Daoy (cell line): ENCODE results near the gene CAPN15. TPM values are rescaled to one million over a fixed set of nuclear protein-coding genes. Genes with fewer than 3 reads are reported as not detected.

Source experiments
- DNase-seq: peaks from one replicate; pipeline ENCODE4 v3.0.0-alpha.2; 2015; ENCODE audit warnings: low read depth
- total RNA-seq: library from RNA; depleted of rRNA; stranded (reverse); fragments of >200 nt; shearing (Covaris generic); gene quantifications from 2 replicates; pipeline ENCODE4 v1.2.3, GENCODE V29; 2014

The CAPN15 gene
- total RNA-seq, 1 experiment from 2014 or later, result 23.4 TPM

- DNase-seq, result no peak
Measured at GRCh38 chr16:577796-578195, 50.3 kb downstream of the CAPN15 start.

- no peak for DNase-seq
Measured at GRCh38 chr16:578232-578869, 50.8 kb downstream of the CAPN15 start.

GRCh38 chr16:578870-579405 lies 51.4 kb downstream of the CAPN15 start:
- peak; percentile 78 for DNase-seq

- no peak for DNase-seq
Measured at GRCh38 chr16:580141-580945, 52.8 kb downstream of the CAPN15 start.

GRCh38 chr16:580946-581498 lies 53.5 kb downstream of the CAPN15 start:
- DNase-seq, result no peak

- no peak for DNase-seq
Measured at GRCh38 chr16:582218-582613, 54.7 kb downstream of the CAPN15 start.

GRCh38 chr16:582614-583331 lies 55.3 kb downstream of the CAPN15 start:
- no peak for DNase-seq

- no peak for DNase-seq
Measured at GRCh38 chr16:583470-583814, 55.9 kb downstream of the CAPN15 start.

- no peak for DNase-seq
Measured at GRCh38 chr16:583815-584591, 56.5 kb downstream of the CAPN15 start.

GRCh38 chr16:585351-585750 lies 57.8 kb downstream of the CAPN15 start:
- no peak for DNase-seq

- peak; percentile 70 for DNase-seq
Measured at GRCh38 chr16:586047-586644, 58.6 kb downstream of the CAPN15 start.

GRCh38 chr16:586645-587590 lies 59.4 kb downstream of the CAPN15 start:
- peak; percentile 44 for DNase-seq

- DNase-seq, result peak; percentile 50
Measured at GRCh38 chr16:588639-588888, 61.1 kb downstream of the CAPN15 start.

GRCh38 chr16:588889-589657 lies 61.6 kb downstream of the CAPN15 start:
- DNase-seq, result peak; percentile 94

- peak; percentile 98 for DNase-seq
Measured at GRCh38 chr16:589658-590187, 62.2 kb downstream of the CAPN15 start, which contains the start of gene RAB40C. TSS of gene RAB40C (plus strand) at chr16:590066. CDS start at chr16:590292, 226 bp downstream.

GRCh38 chr16:590188-590814 lies 62.8 kb downstream of the CAPN15 start:
- no peak for DNase-seq

GRCh38 chr16:590815-591200 lies 63.3 kb downstream of the CAPN15 start:
- DNase-seq, result no peak

GRCh38 chr16:591231-591630 lies 63.7 kb downstream of the CAPN15 start:
- no peak for DNase-seq
